Neutrophil (primary cell): ENCODE data around the gene CENPH.

Source experiments
- H3K27ac ChIP-seq: fragments of 200-600 bp; sonication (generic); 2 replicates; pipeline ENCODE4 v1.5.1; 2016; ENCODE audit warnings: mild to moderate bottlenecking, moderate library complexity
- H3K27me3 ChIP-seq: fragments of 200-600 bp; sonication (generic); 2 replicates; pipeline ENCODE4 v1.6.0; 2016; ENCODE audit warnings: mild to moderate bottlenecking
- H3K36me3 ChIP-seq: fragments of 200-600 bp; sonication (generic); 2 replicates; pipeline ENCODE4 v1.5.1; 2017
- H3K4me1 ChIP-seq, 2 experiments: fragments of 200-600 bp in 1 of 2; sonication (generic) in 1 of 2; 1 replicate in 1 of 2; 2 replicates in 1 of 2; pipeline versions ENCODE4 v1.5.1 to v1.6.1; 2013 to 2016; ENCODE audit warnings: low read depth in 1 of 2, low read length in 1 of 2, mild to moderate bottlenecking in 1 of 2, moderate library complexity in 1 of 2; ENCODE audit not compliant: control insufficient read depth in 1 of 2, insufficient read depth in 1 of 2
- H3K4me3 ChIP-seq, 2 experiments: fragments of 200-600 bp in 1 of 2; sonication (generic) in 1 of 2; 1 replicate in 1 of 2; 2 replicates in 1 of 2; pipeline ENCODE4 v1.5.1; 2013 to 2016; ENCODE audit warnings: low read depth in 1 of 2, low read length in 1 of 2, mild to moderate bottlenecking in 1 of 2, moderate library complexity in 1 of 2
- H3K9me3 ChIP-seq: fragments of 200-600 bp; sonication (generic); 2 replicates; pipeline ENCODE4 v1.5.1; 2016
- CTCF ChIP-seq: fragments of 200-600 bp; sonication (generic); IDR thresholded peaks from 2 replicates; pipeline ENCODE4 v1.5.1; 2016; ENCODE audit warnings: antibody characterized with exemption

CENPH gene

GRCh38 chr5:69187342-69187741 lies 2.0 kb upstream of the CENPH start:
- peaks cover 12 to 14% of the 10 kb centered on the region in 2 experiments for H3K4me1 ChIP-seq
- no peak overlapping the region for H3K4me3 ChIP-seq
- no peak for TF ChIP-seq CTCF
- no peak overlapping the region for H3K27ac ChIP-seq
- no peaks in the 10 kb centered on the region for H3K9me3 ChIP-seq
- H3K36me3 ChIP-seq: no peaks in the 10 kb centered on the region
- no peaks in the 10 kb centered on the region for H3K27me3 ChIP-seq

- Histone ChIP-seq H3K27me3 (no peaks in the 10 kb centered on the region), H3K4me1 (peaks cover 12 to 14% of the 10 kb centered on the region in 2 experiments), H3K9me3 (no peaks in the 10 kb centered on the region), H3K36me3 (no peaks in the 10 kb centered on the region), H3K27ac (peak overlapping the region; percentile 59), H3K4me3 (peak overlapping the region; percentile 69 to 82)
- TF ChIP-seq CTCF: no peak
Observed at GRCh38 chr5:69188811-69189161, 597 bp upstream of the CENPH start.

GRCh38 chr5:69202497-69202896 lies 13.1 kb downstream of the CENPH start:
- no peak for TF ChIP-seq CTCF
- Histone ChIP-seq H3K27me3 (no peaks in the 10 kb centered on the region), H3K4me3 (no peak overlapping the region), H3K9me3 (no peaks in the 10 kb centered on the region), H3K36me3 (no peaks in the 10 kb centered on the region), H3K4me1 (peaks cover 0 to 9% of the 10 kb centered on the region in 2 experiments), H3K27ac (no peak overlapping the region)

GRCh38 chr5:69206528-69207190 lies 17.3 kb downstream of the CENPH start:
- TF ChIP-seq CTCF: no peak
- H3K36me3 ChIP-seq: no peaks in the 10 kb centered on the region
- no peaks in the 10 kb centered on the region for H3K9me3 ChIP-seq
- H3K4me3 ChIP-seq: no peak overlapping the region
- no peak overlapping the region for H3K27ac ChIP-seq
- H3K4me1 ChIP-seq: peaks cover 0 to 6% of the 10 kb centered on the region in 2 experiments
- H3K27me3 ChIP-seq: no peaks in the 10 kb centered on the region

GRCh38 chr5:69209602-69210001 lies 20.2 kb downstream of the CENPH start:
- H3K36me3 ChIP-seq: no peaks in the 10 kb centered on the region
- no peak overlapping the region for H3K4me3 ChIP-seq
- H3K4me1 ChIP-seq: peaks cover 0 to under 1% of the 10 kb centered on the region in 2 experiments
- TF ChIP-seq CTCF: no peak
- no peaks in the 10 kb centered on the region for H3K9me3 ChIP-seq
- H3K27ac ChIP-seq: no peak overlapping the region
- H3K27me3 ChIP-seq: no peaks in the 10 kb centered on the region
